HL-60 (cell line): ENCODE measurements around the gene SCN1B.

Experiments used
- DNase-seq, 2 experiments: peaks; one replicate each; pipeline ENCODE4 v3.0.0-alpha.2; 2010 to 2020; ENCODE audit warnings: low read depth in 1 of 2, low spot score in 1 of 2
- H3K27ac ChIP-seq: fragments of 250-450 bp; sonication (Bioruptor Pico); replicated peaks from 2 replicates; pipeline ENCODE4 v1.5.1; 2020; ENCODE audit warnings: mild to moderate bottlenecking, moderate library complexity
- H3K27me3 ChIP-seq: fragments of 250-450 bp; sonication (Bioruptor Pico); 2 replicates; pipeline ENCODE4 v1.5.1; 2021; ENCODE audit warnings: mild to moderate bottlenecking, moderate library complexity; ENCODE audit not compliant: insufficient read depth, poor library complexity, severe bottlenecking
- H3K4me3 ChIP-seq: replicated peaks from 2 replicates; pipeline ENCODE4 v1.5.1; 2011; ENCODE audit warnings: mild to moderate bottlenecking, control low read depth, low read length; ENCODE audit not compliant: insufficient read depth
- CTCF ChIP-seq: IDR thresholded peaks from one replicate; pipeline ENCODE4 v1.5.1; 2011; ENCODE audit warnings: low read length, control low read depth, inconsistent platforms; ENCODE audit not compliant: insufficient read depth
- GABPA ChIP-seq: IDR thresholded peaks from 2 replicates; pipeline ENCODE4 v1.6.1; 2012; ENCODE audit warnings: low read depth
- POLR2AphosphoS5 ChIP-seq: IDR thresholded peaks from 2 replicates; pipeline ENCODE4 v1.6.1; 2012; ENCODE audit warnings: low read depth
- REST ChIP-seq: IDR thresholded peaks from 2 replicates; pipeline ENCODE4 v1.6.1; 2012; ENCODE audit warnings: low read depth; ENCODE audit not compliant: insufficient replicate concordance
- SPI1 ChIP-seq: IDR thresholded peaks from 2 replicates; pipeline ENCODE4 v1.6.1; 2012; ENCODE audit warnings: low read depth, mild to moderate bottlenecking, borderline replicate concordance

SCN1B gene

GRCh38 chr19:35059799-35060091, 29.5 kb downstream of the SCN1B start:
- DNase-seq: no peak
- TF ChIP-seq SPI1 (no peak), GABPA (no peak), CTCF (no peak), POLR2AphosphoS5 (no peak), REST (no peak)
- no peaks in the 10 kb centered on the region for H3K27me3 ChIP-seq
- H3K27ac ChIP-seq: no peak overlapping the region
- no peak overlapping the region for H3K4me3 ChIP-seq

- no peak overlapping the region for H3K27ac ChIP-seq
- no peak for TF ChIP-seq GABPA
- no peak for TF ChIP-seq CTCF
- no peak for TF ChIP-seq POLR2AphosphoS5
- TF ChIP-seq SPI1: no peak
- TF ChIP-seq REST: no peak
- H3K4me3 ChIP-seq: no peak overlapping the region
- DNase-seq: no peak
- H3K27me3 ChIP-seq: no peaks in the 10 kb centered on the region
These were observed 30.0 kb downstream of the SCN1B start for GRCh38 chr19:35060160-35060855.

GRCh38 chr19:35061583-35062373, 31.5 kb downstream of the SCN1B start:
- no peak overlapping the region for H3K27ac ChIP-seq
- H3K27me3 ChIP-seq: no peaks in the 10 kb centered on the region
- no peak overlapping the region for H3K4me3 ChIP-seq
- TF ChIP-seq GABPA (no peak), SPI1 (no peak), CTCF (no peak), POLR2AphosphoS5 (no peak)
- no peak for DNase-seq
